OCI-M1 (cell line): ENCODE data around the gene PRKCE.

Source experiments
- DNase-seq: peaks from one replicate; lab custom pipeline; 2025; lab: John Stamatoyannopoulos, UW

PRKCE gene

DNA sequence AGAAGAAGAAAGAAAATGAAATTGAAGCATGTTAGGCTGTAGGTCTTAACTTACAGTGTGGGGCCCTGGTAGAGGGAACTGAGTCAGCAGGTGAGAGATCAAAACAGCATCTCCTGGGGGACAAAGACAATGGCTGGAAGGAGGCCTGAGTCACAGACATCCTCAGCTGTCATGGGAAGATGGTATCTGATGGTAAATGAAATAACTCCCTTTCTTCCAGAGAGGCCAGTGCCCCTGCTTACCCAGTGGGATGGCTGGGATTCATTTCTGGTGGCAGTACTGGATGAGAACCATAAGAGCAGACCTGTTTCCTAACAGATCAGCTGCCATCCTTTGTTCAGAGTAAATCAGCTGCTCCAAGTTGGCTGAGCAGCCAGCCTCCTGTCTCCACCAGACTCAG is 394.4 kb downstream of the PRKCE start:
- DNase-seq: no peak

DNA sequence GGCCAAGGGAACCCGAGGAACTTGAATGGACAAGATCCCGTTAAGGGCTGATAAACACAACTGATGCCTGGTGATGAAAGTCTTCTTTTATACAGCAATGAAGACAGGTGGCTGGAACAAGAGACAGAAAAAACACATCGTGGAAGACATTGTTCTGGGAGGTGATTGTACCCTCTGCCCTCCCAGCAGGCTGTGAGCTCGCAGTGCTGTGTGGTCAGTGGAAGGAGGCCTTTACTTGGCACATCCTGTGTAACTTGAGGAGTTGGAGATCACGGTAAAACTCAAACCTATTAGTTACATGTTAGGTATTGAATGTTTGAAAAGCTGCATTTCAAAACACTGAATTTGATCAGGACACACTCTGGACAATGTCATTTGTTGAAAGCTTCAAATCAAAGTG is 395.8 kb downstream of the PRKCE start:
- DNase-seq: no peak

DNA sequence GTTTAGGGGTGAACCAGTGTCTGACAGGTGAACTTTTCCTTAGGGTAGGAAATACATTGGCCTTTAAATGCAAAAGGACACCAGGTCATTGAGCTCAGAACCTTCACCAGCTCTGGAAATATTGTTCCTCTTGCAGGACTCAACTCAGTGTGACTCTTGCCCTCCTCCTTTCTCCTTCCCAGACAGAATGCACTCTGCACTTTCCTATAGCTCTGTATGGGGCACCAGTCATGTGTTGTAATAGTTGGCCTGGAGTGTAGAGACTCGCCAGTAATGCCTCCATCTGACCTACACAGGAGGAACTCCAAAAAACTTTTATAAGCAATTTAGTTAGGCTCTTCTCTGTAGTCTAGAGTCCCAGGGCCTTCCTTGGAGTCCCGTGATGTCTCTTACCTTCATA is 397.2 kb downstream of the PRKCE start:
- DNase-seq: no peak

DNA sequence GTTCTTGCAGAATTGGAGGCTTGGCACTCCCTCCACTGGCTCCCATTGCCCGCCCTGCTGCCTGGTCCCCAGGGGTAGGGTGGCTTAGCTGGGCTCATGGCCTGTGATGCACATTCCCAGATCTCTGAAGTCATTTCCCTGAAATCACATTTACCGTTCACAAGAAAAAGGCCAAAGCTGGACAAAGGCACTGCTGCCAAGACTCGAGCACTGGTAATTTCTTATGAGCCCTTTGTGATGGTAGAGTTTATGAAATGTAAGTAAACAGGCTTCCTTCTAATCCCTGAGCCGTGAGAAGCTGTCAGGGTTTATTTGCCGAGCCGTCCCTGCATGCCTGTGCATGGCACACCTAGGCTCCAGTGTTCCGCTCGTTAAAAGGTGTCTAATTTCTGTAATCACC is 398.6 kb downstream of the PRKCE start:
- no peak for DNase-seq

DNA sequence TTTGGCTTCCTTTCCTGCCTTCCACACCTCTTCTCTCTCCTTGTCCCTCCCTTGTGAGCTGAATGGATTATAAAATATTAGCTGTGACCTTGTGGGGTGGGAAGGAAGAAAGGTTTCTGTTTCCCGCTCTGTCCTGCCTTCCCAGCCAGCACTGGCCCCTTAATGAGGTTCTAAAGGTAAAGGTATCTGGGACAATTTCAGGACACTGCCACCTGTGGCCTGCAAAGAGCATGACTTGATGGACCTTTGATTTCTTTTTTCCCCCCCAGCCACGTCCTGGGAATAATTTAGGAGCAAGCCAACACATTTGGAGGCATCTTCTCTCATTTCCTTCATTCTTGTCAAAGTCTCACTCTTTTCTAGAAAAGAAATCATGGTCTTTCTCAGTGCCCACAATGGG is 399.0 kb downstream of the PRKCE start:
- DNase-seq: no peak

DNA sequence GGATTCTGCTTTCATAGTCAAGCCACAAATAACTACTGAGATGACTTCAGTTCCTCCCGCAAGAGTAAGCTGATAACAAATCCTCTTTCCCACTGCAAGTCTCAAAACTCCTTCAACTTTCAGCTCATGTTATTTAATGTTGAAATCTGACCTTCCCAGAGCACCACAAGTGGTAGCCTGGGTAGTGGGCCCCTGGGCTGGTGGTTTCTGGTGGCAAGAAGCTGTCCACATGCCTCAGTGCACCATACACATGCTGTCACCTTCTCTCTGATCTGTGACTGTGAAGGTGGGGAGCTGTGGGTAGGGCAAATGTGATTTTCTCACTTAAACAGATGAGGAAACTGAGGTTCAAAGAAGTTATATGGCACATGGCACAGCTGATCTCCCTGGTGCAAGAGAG is 399.6 kb downstream of the PRKCE start:
- no peak for DNase-seq

DNA sequence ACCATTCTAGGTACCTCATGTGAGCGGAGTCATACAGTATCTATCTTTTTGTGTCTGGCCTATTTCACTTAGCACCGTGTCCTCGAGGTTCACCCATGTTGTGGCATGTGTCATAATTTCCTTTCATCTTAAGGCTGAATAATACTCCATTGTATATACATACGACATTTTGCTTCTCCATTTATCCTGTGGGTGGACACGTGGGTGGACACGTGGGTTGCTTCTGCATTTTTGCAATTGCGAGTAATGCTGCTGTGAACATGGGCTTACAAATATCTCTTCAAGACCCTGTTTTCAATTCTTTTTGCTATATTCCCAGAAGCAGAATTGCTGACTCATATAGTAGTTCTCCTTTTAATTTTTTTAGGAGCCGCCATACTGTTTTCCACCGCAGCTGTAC is 402.1 kb downstream of the PRKCE start:
- no peak for DNase-seq

DNA sequence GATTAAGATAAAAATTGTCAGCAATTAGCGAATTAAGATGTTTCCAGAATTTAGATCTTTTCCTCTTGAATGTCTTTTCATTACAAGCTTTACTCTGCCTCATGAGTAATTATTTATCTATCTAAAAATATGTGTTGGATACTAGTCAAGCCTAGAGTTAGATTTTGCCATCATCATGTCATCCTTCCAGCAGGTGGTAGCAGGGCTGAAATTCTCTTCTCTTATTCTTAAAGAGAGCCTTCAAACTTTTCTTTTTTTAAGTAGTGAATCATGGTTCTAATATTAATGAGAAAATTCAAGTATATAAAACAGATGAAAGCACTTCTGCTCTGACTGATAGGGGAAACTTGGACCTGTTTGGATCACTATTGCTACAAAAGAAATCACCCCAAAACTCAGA is 405.1 kb downstream of the PRKCE start:
- no peak for DNase-seq

DNA sequence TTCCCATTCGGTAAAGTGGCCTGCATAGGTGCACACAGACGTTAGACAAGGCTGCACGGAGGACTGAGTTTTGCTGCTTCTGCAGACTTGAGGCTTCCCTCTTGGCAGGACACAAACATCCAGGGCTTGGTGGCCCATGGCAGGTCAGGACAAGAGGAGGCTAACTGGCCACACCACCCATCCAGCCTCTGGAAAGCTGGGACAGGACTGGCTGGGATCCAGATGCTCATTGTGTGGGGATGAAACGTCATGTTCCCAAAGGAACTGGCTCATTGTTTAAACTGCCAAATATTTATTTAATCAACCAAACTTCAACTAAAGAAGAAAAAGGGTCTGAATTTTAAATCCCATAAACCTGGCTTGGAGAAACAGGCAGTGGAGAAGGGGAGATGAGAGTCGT is 406.7 kb downstream of the PRKCE start:
- no peak for DNase-seq

DNA sequence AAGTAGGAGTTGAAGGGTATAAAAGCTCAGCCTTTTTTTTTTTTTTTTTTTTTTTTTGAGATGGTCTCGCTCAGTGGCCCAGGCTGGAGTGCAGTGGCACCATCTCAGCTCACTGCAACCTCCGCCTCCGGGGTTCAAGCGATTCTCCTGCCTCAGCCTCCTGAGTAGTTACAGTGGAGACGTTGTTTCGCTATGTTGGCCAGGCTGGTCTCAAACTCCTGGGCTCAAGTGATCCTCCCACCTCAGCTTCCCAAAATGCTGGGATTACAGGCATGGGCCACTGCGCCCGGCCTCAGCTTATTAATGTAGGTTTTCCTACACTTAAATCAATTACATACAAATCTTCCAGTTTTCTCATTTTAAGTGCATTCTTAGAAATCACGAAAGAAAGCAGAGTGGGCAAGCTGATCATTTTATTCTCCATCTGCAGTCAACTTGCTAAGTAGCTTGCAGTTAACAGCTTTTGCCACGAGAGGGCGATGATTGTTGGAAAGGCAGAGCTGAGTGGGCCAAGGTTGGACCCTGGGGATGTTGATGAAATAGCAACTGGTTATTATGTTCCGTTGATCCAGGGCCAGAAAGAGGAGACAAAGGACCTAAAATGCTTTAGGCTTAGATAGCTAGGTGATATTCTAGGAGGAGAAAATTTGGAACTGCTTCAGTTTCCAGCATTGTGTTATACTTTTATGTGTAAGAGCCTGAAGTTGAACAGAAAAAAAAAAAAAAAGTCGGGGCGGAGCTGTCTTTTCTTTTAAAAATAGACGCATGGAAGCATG is 411.4 kb downstream of the PRKCE start:
- DNase-seq: peak; percentile 83

DNA sequence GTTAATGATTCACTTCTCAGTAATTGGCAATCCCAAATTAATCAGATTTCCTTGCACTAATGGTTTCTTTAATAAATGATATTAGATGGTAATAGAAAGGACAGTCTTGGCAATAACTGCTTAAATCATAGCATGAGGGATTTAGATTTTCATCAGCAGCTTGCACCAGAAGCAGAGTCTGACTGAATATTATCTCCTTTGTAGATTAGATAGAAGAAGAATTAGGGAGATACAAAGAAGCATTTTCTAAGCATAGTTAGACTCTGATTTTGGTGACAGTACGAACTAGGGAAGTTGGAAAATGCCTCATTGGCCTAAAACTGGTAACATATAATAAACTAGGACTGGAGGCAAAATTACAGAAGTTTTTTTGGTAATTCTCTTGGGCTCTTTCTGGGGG is 412.9 kb downstream of the PRKCE start:
- no peak for DNase-seq

DNA sequence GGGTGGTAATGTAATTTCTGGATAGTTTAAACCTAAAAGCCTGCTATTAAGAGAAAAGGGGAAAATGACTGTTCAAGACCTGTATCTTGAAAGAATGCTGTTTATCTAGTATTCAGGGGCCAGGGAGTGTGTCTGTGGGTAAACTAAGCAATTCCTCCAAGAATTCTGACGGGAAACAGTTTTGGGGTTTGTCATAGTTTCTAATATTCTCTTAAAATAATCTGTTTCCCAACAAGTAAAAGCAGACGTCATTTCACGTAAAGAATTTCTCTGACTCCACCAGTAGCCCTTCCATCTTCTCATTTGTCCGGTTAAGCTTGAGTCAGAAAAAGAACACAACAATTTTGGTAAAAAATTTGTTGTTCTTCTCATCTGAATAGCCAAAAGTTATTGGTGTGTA is 413.7 kb downstream of the PRKCE start:
- no peak for DNase-seq

DNA sequence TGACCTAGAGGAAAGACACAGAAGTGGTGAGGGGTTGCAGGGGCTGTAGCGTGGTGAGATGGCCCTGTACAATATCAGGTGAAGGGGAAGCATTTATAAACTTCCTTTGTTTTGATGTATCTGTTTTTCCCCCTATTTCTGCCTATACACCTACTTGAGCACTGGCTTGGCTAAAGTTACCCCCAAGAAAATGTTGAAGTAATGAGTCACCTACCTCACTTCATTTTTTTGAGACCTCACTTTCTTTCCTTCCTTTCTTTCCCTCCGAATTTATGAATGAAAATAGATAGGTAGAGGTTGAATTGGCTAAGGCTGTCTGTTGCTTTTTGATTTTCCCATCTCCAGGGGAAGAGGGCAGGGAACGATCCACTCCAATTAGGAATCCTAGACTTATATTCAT is 414.6 kb downstream of the PRKCE start:
- DNase-seq: no peak

DNA sequence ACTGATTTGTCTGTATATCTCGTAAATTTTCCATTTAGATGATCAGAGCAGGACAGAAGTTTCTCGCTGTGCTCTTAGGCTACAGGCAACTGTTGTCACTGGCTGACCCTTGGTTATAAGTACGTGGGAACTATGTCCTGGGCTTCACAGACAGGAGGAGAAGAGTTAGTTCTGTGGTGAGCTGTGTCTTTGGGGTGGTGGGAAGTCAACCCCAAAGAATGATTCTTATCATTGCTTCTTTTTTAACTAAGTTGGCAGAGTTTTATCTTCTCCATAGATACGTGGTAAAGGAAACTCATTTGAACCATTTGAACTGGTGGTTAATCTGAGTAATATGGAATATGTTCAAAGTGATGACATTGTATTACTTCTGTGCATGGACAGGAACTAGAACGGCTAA is 415.1 kb downstream of the PRKCE start:
- no peak for DNase-seq

DNA sequence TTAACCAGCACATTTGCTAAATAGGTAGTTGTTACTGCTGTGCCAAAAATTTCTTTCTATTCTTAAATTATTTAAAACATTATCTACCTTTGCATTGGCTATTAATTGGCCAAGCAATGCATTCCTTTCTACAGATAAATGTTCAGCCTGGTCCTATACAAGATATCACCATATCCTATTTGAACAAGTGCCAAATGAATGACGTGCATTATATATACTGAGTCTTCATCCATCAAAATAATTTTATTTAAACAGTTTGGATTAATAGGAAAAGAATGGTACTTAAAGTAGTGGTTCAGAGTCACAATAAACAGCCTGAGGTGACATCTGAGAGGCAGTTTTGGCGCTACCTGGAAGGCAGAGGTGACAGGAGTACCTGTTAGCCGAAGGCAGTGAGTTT is 415.6 kb downstream of the PRKCE start:
- DNase-seq: no peak

DNA sequence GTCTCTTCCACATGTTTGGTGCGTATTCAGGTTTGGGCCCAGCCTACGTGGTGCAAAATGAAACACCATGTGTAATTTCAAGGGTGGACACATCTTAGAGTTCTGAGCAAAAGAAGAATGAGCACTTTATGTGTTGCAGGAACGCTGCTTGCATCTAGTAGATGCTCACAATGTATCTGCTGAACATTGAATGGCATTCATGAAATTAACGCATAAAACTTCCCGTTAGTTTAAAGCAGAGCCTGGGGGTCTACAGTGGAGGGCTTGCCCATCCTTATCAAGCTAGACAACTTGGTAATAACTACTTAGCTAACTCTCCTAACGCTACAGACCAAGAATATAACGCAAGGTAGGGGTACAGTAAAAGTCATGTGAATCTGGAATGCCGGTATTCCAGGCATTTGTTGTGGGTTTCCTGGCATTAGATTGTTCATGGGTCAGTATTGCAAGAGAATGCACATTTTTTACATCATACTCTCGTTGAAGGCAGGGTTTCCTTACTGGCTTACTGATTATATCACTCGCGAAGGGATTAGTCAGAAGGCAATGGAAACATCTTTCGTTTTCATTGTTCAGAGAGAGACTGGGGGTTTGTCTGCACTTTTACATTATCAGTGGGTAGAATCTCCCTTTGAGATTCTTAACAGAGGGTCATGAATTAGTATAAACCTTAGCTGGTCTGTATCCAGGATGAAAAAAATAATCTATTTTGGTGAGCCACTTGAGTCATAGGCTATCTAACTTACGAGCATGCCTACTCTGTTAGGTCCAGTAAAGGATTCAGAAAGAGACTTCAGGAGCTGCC is 416.2 kb downstream of the PRKCE start:
- DNase-seq: peak; percentile 76

DNA sequence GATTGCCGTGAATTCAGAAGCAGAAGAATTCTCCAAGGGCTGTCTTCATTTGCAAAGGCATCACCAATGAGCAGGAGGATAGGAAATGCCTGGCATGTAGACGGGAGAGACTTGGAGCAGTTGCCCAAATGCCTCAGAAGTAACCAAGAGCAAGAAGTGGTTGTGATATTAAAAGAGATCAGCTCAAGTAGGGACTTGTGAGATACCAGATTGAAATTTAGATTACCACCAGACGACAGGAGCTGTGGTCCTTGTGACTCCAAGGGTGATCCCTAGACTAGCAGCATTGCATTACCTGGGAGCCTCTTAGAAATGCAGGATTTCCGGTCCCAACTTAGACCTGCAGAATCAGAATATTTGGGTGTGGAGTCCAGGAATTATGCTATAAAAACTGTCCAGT is 417.2 kb downstream of the PRKCE start:
- DNase-seq: no peak

DNA sequence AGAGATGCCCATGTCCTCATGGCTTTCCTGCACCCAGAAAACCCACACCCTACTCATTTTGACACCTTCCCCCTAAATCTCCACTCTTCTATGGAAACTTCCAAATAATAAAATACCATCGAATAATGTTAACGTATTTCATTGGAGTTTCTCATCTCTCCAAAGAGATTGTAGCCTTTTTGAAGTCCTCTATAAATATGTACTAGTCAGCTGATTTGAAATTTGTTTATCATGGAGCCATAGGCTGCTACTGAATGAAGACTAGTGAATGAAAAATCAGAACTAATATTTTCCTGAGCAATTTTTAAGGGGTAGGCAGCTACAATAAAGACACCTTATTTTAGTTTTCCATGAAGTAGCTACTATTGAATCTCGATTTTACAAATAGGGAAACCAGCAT is 419.6 kb downstream of the PRKCE start:
- DNase-seq: no peak

DNA sequence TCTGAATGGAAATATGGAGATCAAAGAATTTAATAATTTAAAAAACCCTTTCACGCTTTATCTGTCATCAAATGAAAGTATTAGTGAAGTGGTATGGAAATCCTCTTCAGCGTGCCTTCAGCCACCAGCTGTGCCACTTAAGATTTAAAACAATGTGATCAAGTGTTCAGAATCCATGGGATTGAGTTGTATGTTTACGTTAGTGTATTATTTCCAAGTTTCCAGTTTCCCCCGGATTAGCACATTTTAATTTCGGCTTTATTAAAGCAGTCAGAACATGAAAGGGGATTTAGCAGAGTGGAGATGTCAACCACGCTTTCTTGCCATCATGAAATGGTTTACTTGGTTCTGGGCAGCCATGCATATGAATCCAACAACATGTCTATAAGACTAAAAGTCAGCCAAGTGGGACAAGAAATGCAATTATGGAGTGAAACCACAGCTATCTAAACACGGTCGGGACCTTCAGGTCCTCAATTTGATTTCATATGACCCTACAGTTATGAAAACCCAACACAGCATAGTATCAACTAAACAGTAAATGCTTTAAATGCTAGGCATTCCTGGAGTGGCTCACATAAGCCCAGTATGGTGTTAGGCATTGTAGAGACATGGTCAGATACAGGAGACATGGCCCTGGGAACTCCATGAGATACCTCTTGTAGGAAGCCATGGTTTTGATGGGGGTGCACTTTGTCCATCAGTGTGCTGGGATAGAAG is 420.8 kb downstream of the PRKCE start:
- DNase-seq: no peak

DNA sequence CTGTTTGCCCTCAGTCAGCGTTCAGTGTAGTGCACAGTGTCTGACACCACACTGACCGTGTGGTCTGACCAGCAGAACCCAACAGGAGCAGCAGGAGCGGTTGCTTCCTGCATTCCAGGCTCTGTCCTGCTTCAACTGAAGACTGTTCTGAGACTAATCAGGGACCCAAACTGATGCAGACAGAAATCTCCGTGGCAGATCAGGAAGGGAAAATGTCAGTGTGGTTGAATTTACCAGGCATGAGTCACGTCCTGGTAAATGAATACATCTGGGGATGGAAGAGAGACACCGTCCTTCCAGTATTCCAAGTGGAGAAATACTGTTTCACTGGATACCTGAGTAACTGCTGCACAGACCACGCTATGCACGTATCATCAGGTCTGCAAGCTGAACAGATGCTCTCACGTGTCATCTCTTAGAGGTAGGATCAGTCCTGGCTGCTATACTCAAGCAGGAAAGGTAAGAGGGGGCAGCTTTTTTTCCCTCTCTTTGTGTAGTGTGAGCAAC is 422.1 kb downstream of the PRKCE start:
- DNase-seq: no peak

DNA sequence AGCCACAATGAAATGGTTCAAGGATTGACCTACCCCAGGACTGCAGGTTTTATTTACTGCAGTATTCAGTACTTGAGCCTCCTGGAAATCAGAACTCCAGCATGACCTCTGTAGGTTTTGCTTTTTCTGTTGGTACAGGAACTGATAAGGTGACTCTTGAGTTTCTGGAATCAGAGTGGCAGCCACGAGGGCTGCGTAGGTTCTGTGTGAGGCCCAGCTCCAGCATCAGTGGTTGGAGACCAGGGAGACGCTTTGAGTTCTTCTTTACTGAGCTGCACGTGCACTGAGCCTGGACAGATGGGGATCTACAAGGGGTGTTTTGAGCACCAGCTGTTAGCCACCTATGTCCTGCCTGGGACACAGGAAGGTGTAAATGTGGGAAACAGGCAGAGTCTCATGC is 423.0 kb downstream of the PRKCE start:
- DNase-seq: no peak

DNA sequence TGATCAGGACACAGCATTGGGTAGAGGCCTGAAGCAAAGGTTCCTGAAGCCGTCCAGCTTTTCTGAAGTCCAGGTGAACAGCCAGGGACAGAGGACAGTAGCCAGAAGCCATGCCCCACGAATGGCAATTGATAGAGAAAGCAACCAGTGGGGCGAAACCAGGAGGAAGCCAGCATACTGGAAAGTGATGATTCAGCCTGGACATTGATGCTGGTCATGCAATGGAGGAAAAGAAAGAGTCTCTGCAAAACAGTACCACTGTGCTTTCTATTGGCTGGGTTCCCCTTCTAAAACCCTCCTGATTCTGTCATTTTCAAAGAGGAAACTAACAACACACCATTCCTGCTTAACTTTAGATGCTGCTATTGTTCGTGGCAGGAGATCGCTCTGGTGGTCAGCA is 424.4 kb downstream of the PRKCE start:
- DNase-seq: no peak

DNA sequence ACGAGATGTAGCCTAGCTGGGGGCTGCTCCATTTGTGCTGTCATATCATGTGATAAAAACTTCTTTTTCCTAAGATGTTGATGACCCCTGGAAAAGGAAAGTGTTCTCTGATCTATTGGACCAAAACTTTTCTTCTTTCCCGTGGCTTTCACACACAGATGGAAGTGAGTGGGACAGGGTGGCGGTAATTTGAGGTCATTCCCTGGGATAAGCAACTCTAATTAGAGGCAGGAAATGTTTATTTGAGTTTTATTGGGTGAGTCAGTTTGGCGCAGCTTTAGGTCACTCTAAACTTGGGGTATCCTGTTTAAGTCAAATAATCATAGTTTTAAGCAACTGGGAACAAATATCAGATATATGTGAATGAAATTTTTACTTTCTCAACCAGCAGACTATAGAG is 424.8 kb downstream of the PRKCE start:
- DNase-seq: no peak
